SW480 (cell line): Measurements from ENCODE around the gene NIN.
"Not testable (repeated sequence)": the region's sequence is repeated elsewhere in the genome, so short reads cannot be mapped to it uniquely, and the experiment has no call there.

ENCODE experiments used
- DNase-seq: peaks from one replicate; pipeline ENCODE4 v3.0.0-alpha.2; 2016; ENCODE audit warnings: low spot score

The NIN gene

DNA sequence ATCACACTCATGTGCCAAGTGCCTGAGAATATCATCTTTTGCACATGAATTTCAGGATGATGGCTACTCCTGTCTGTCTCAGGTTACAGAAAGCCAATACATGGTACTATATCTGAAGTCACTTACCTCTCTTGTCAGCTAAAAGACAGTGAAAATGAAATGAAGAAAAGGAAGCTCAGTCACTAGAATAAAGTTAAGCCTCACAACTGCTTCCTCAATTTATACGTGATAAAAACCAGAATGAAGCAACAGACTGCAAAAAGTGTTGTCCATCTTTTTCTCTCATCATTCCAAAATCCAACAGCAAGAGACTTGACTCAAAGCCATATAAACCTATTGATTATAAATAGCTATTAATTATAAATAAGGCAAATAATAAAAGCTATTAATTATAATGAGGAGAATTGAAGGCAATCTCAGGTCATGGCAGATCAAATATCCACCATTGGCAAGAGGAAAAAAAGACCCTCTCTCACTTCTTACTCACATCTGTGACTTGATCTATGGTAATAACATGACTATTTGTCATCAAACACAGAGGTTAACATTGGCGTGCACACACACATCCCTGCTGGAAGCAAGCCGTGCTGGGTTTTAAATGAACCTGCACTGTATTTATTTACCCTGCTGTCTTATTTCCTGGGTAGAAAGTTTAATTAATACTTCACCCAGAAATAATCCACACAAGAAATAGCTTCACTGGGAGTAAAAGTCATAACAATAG is 10.0 kb downstream of the NIN start:
- no peak for DNase-seq

DNA sequence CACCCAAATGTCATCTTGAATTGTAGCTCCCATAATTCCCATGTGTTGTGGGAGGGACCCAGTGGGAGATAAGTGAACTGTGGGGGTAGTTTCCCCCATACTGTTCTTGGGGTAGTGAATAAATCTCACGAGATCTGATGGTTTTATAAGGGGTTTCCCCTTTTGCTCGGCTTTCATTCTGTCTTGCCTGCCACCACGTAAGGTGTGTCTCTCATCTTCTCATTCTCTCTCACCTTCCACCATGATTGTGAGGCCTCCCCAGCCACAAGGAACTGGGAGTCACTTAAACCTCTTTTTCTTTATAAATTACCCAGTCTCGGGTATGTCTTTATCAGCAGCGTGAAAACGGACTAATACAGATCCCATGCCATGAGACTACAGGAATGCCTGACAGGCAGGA is 11.7 kb downstream of the NIN start:
- DNase-seq, result not testable (repeated sequence)

GRCh38 chr14:50816395-50817047 is 14.4 kb downstream of the NIN start:
- no peak for DNase-seq

DNA sequence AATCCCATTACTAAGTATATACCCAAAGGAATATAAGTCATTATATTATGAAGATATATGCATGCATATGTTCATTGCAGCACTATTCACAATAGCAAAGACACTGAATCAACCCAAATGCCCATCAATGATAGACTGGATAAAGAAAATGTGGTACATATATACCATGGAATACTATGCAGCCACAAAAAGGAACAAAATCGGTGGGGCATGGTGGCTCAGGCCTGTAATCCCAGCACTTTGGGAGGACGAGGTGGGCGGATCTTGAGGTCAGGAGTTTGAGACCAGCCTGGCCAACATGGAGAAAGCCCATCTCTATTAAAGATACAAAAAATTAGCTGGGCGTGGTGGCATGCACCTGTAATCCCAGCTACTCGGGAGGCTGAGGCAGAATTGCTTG is 15.4 kb downstream of the NIN start:
- not testable (repeated sequence) for DNase-seq

- DNase-seq, result not testable (repeated sequence)
These were observed 15.9 kb downstream of the NIN start for GRCh38 chr14:50815058-50815457.

GRCh38 chr14:50814161-50814560 is 16.8 kb downstream of the NIN start:
- DNase-seq, result no peak

GRCh38 chr14:50813544-50813863 is 17.5 kb downstream of the NIN start:
- no peak for DNase-seq

- DNase-seq, result no peak
These were observed 18.0 kb downstream of the NIN start for GRCh38 chr14:50812856-50813543.

DNA sequence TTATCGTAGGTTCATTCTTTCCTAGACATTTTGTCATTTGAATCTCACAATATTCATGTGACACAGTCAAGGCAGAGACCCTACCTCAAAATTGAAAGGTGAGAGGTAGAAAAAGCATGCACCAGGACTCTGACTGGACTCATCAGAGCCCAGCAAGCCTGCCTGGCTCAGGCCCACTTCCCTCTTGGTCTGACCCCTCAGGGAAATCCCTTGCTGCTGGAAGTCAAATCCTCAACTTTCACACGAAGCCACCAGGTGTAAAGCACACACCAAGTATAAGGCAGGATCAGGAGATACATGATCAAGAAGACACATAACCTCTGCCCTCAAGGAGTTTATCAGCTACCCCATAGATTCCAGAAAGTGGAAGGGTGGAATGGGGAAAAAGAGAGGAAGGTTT is 18.8 kb downstream of the NIN start:
- DNase-seq, result no peak

GRCh38 chr14:50808053-50808452 is 22.9 kb downstream of the NIN start:
- no peak for DNase-seq

GRCh38 chr14:50806241-50806933 is 24.6 kb downstream of the NIN start:
- DNase-seq, result no peak

DNA sequence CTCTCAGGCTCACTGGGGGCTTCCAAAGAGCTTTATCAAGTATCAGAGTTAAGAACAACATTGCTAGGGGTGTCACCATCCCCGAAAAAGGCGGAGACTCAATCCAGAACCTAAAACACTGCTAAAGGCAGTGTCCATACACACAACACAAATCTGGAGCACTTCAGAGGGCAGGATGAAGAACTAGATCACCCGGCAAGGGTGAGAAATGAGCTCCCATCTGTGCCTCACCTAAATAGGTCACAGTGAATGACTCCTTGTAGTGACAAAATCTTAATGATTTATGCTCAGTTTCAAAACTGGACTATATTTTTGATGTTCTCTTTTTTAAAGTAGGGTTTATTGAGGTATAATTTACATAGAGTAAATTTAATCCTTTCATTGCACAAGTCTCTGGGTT is 25.6 kb downstream of the NIN start:
- no peak for DNase-seq

- DNase-seq, result no peak
These were observed 26.7 kb downstream of the NIN start for GRCh38 chr14:50804181-50804721.

GRCh38 chr14:50801706-50802105 is 29.3 kb downstream of the NIN start:
- no peak for DNase-seq

GRCh38 chr14:50800032-50800431 is 30.9 kb downstream of the NIN start:
- no peak for DNase-seq

DNA sequence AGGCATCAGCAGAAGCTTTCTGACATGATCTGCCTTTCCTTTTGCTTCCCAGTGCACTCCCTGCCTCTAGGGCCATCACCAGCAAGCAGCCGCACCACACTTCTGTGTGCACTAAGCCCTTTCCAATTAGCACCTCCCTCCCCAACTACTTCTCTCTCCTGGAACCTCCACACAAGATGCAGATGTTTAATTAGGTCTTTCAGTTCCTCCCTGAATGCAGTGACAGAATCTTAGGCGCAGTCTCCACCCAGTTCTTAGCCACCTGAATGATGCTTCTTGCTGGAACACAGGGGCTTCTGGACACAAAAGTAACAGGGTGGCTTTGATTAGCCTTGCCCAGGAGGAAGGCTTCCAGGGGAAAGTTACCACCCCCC is 32.9 kb downstream of the NIN start:
- DNase-seq, result no peak

DNA sequence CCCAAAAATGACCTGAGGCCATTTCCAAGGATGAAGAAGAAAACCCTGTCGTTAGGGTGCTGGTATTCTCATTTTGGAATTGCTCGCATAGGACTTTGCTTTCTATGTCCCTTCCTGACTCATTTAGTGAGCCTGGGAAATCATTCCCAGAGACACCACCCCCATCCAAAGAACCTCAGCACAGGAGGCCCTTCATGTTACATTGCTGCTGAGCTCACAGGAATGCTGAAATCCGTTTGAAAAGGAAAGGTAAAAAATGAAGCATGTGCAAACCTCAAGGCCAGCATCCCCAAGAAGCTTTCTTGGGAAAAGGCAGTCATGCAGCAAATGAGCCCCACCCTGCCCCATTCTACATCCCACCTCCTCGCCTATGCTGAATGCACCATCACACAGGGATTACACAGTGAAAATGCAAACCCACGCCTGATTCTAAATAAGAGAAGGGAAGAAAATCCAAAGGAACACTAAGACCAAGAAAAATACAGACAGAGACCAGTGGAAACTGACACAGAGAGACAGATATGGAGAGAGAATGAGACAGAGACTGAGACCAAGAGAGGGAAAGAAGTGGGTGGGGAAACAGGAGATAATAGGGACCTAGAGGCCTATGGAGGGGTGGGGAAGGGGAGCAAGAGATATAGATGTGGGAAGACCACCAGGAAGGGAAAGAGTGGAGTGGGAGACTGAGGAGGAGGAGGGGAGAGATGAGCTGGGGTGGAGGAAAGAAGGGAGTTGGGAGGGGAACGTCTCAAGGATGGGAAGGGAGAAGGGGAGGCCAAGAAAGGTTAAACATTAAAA is 33.5 kb downstream of the NIN start:
- DNase-seq, result no peak

GRCh38 chr14:50796390-50796789 is 34.6 kb downstream of the NIN start:
- no peak for DNase-seq

DNA sequence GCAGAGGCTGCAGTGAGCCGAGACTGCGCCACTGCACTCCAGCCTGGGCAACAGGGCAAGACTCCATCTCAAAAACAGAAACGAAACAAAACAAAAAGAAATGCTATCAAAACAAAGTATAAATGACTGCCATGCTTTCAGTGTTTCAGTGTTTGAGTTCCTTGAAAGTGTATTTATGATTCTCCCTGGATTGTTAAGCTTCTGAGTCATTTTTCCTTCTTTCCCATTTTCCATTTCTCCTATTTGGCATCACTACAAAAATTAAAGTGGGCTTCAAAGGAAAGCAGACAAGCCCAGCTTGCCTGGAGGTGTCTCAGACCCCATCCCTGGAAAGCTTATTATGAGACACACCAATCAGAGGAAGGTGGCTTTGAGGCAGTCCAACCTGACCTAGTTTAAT is 35.1 kb downstream of the NIN start:
- no peak for DNase-seq

- no peak for DNase-seq
These were observed 35.8 kb downstream of the NIN start for GRCh38 chr14:50795142-50795541.

GRCh38 chr14:50794068-50794645 is 36.8 kb downstream of the NIN start:
- DNase-seq, result no peak
